ENCODE measurements around the gene LNPK.

The LNPK gene

GRCh38 chr2:175874291-175874690 lies 127.8 kb downstream of the LNPK start:
- Mint-ChIP-seq H3K36me3 (ENCODE audit: low read depth) (no peaks in the 10 kb centered on the region), H3K4me1 (ENCODE audit: low read depth) (no peaks in the 10 kb centered on the region), H3K4me3 (no peak overlapping the region), H3K27ac (no peak overlapping the region), H3K27me3 (no peaks in the 10 kb centered on the region), H3K9me3 (no peaks in the 10 kb centered on the region)
- intact Hi-C loops (cut with micrococcal nuclease), result no loop called here

Measured in dendritic cell treated with granulocyte-macrophage colony-stimulating factor and Interleukin-4, amounts not matched to agents 40 ng/mL and 50 ng/mL, for 4 days (primary cell).